Colon (tissue), 2 donors: ENCODE data around the gene DTNBP1.
"Not testable (repeated sequence)": the region's sequence is repeated elsewhere in the genome, so short reads cannot be mapped to it uniquely, and the experiment has no call there.

Source experiments
- FAIRE-seq: peaks from 2 replicates; lab custom pipeline; 2012; peaks lifted over from hg19 to GRCh38; lab: Jason Lieb, UNC
- donor health status: control.
- donor health status: control.

The DTNBP1 gene

GRCh38 chr6:15666896-15667295 is 4.1 kb upstream of the DTNBP1 start:
- FAIRE-seq, result not testable (repeated sequence)

DNA sequence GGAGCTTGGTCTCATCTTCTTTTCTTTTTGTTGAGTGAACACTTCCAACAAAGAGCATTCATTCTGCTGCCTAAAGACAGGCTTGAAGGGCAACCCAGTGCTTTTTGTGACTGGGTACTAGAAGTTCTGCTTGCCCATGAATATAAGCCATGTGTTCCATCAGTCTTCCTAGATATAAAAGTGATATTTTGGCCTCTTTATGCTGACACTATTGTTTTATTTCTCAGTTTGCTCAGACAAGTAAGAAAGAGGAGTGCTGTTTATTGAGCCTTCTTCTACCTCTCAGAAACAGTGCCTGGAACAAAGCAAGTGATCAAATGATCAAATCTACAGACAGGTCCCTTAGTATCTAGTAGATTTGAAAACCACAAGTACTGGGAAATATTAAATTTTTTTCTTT is 2.4 kb upstream of the DTNBP1 start:
- FAIRE-seq, result no peak

DNA sequence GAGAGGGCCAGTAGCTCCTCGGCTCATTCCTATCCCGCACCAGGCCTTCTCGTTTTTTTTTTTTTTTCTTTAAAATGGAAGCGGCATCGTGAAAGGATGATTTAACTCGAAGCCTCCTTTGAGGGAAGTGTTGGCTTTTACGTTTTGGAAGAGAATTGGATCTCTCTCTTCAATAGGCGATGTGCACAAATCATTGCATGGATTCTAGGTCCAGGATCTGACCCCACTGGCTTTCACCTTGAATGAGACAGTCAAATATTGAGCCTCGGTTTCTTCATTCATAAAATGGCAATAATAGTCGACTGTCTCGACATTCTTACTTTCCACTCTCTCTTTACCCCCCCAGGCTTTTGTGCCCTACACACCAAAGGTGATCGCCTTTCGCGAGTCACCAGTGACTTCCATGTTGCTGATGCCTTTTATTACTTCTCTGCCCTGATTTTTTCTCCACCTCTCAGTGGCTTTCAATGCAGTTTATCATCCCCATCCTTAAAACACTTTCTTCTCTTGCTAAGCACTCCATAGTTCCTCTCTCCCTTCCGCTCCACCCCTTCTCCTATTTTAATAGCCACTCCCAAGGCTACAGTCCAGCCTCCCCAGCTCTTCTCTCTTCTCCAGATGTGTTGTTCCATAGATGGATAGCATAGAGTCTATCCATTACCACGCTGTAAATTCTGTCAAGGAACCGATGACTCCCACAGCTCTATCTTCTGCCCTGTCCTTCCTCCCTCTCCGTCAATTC is 473 bp upstream of the DTNBP1 start:
- no peak for FAIRE-seq

DNA sequence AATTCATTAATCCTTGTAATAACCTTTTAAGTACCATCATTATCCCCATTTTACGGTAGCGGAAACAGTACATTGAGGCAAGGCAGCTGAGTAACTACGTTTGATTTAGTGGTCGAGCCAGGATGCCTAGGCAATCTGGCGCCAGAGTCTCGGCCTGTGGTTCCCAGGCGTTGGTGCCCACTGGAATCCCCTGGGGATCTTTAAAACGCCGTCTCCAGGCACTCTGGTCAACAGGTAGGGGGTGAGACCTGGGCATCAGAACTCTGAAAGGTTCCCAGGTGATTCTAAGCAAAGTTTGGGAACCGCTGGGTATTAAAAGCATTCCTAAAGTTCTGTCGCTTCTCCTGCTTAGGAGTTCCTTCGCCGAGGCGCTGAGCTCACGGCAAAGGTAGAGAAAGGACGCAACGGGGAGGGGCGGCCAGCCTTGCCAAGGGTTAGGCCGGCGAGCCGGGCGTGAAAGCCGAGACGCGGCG is 939 bp downstream of the DTNBP1 start:
- FAIRE-seq, result no peak

DNA sequence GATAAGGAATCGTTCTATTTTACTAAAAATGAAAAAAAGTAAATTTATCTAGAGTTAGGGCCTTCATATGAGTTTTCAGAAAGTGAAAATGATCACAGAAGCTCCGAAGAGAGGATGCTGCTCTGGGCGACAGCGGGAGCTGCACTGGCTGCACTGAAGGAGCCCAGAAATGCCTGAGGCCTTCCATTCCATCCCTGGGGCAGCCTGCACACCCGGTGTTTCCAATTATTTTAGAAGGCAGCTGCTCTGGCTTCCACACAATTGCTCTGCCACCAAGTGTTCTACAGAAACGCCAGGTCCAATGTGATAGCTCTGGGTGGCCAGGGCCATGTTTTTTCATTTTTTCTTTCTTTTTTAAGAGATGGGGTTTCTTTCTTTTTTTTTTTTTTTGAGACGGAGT is 3.6 kb downstream of the DTNBP1 start:
- FAIRE-seq, result no peak

DNA sequence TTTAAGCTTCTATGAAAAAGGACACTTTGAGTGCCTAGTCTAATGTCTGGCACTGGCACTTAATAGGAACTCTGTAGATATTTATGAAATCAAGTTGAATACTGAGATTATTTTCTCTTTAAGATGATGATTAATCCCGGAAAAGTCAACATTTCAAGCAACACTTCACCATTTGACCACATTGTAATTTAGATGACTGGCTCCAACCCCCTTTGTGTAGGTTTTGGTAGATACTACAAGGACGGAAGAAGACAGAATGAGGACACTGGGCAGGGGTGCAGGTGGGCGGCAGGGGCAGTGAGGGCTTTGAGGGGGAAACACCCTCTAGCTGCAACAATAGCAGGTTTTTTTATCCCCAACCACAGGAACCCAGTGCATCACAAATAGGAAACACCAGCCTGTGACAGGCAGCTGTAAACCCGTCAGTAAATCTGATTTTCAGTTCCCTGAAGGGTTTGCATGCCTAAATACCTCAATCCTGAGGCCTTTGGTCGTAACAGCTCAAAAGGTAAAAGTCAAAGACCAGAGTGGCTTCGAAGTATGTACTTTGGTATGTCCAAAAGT is 4.6 kb downstream of the DTNBP1 start:
- no peak for FAIRE-seq

DNA sequence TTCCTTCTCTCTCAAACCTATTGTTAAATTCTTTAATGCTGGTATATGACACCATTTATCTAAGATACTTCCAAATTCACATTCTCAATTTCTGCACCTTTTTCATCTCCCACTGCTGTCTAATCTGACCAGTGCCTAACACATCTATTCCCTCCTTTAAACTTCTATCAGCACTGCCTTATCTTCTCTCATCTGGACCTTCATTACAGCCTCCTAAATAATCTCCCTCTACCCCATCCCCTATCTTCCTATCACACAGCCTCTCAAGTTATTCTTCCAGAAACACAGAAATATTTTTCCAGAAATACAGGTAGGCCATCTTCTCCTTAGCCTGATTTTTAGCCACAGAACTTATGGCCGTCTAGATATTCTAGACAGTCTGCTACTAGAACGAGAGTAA is 5.5 kb downstream of the DTNBP1 start:
- FAIRE-seq, result no peak

DNA sequence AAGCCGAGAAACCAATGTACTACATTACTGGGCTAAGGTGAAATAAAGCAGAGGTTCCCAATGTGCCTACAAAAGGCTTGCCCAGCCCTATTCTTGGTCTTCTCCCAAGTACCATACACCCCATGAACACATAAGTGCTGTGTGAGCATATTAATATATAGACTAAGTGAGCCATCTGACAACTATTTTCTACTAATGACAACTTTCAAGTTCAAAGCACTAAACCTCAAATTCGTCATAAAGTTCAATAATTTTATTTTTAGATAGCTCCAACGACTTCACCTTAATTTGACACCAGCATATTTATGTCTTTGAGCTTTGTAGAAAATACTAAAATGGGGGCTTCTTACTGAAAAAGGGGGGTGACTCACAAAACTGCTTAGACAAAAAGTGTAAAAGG is 6.7 kb downstream of the DTNBP1 start:
- FAIRE-seq, result no peak

- FAIRE-seq, result no peak
Observed at GRCh38 chr6:15654250-15654649, 8.6 kb downstream of the DTNBP1 start.

GRCh38 chr6:15653581-15653980 is 9.2 kb downstream of the DTNBP1 start:
- no peak for FAIRE-seq

DNA sequence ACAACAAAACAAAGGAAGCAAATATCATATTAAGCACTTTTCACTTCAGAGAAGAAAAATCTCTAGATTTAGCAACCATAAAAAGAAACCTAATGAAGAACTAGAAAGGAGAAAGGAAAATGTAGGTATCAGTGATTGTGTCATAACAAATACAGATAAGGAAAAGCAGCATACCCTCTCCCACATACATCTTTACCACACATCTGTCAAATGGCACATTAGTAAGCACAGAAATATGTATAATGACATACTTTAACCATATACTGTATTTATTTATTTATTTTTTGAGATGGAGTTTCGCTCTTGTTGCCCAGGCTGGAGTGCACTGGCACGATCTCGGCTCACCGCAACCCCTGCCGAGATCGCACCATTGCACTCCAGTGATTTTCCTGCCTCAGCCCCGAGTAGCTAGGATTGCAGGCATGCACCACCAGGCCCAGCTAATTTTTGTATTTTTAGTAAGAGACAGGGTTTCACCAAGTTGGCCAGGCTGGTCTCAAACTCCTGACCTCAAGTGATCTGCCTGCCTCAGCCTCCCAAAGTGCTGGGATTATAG is 12.7 kb downstream of the DTNBP1 start:
- not testable (repeated sequence) for FAIRE-seq

- no peak for FAIRE-seq
Observed at GRCh38 chr6:15644904-15645303, 17.9 kb downstream of the DTNBP1 start.

- no peak for FAIRE-seq
Observed at GRCh38 chr6:15643542-15643941, 19.3 kb downstream of the DTNBP1 start.

DNA sequence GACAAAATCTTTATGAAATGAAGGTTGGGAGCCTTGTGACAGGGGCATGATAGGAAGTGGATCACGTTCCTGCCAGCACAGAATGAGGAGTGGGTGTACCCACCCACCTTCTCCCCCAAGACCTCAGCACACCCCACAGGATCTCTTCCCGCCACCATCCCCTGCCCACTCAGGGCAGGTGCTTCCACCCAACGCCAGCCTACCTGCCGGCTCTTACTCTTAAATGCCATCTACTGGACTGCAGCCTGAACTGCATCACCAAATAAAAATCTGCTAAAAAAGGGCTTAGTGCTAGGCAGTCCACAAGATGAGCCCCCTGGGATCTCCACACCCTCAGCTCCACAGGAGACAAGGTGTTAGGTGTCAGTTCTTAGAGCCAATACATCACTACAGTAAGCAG is 20.6 kb downstream of the DTNBP1 start:
- no peak for FAIRE-seq

DNA sequence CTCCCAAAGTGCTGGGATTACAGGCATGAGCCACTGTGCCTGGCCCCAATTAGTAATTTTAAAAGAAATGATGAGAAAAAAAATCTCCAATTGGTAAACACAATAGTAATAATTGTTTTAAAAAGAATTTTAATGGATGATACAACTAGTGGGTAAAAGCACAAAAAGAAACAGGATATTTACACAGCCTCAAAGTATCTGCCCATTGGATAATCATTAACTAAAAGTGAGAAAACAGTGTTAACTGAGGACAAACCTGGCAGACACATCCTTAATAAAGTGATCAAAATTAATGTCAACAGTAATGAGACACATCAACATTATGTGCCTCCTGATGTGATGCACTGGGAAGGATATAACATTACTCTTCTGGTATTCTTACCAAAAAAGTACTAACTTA is 24.5 kb downstream of the DTNBP1 start:
- no peak for FAIRE-seq

GRCh38 chr6:15631432-15631831 is 31.4 kb downstream of the DTNBP1 start:
- no peak for FAIRE-seq

- no peak for FAIRE-seq
Observed at GRCh38 chr6:15630202-15630601, 32.6 kb downstream of the DTNBP1 start.

GRCh38 chr6:15629487-15629886 is 33.3 kb downstream of the DTNBP1 start:
- FAIRE-seq, result no peak

DNA sequence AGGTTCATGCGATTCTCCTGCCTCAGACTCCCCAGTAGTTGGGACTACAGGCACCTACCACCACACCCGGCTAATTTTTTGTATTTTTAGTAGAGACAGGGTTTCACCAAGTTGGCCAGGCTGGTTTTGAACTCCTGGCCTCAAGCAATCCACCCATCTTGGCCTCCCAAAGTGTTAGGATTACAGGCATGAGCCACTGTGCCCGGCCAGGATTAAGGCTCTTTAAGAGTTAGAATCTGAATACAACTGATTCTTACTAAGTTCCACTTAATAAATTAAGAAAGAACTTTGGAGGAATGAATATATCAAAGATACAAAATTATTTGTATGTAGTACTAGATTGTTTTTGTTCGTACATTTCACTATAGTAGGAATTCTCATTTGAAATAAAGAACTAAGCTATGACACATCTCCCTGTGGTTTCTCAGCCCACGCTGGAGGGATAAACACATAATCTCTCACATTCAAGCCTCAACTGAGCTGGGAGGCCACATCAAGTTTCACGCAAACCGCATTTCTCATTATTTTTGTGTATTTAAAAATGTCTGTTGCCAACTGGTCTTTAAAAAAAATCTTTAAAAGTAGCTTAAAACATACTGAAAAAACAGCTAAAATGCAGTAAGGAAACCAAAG is 34.2 kb downstream of the DTNBP1 start:
- no peak for FAIRE-seq

GRCh38 chr6:15627821-15628220 is 35.0 kb downstream of the DTNBP1 start:
- no peak for FAIRE-seq

DNA sequence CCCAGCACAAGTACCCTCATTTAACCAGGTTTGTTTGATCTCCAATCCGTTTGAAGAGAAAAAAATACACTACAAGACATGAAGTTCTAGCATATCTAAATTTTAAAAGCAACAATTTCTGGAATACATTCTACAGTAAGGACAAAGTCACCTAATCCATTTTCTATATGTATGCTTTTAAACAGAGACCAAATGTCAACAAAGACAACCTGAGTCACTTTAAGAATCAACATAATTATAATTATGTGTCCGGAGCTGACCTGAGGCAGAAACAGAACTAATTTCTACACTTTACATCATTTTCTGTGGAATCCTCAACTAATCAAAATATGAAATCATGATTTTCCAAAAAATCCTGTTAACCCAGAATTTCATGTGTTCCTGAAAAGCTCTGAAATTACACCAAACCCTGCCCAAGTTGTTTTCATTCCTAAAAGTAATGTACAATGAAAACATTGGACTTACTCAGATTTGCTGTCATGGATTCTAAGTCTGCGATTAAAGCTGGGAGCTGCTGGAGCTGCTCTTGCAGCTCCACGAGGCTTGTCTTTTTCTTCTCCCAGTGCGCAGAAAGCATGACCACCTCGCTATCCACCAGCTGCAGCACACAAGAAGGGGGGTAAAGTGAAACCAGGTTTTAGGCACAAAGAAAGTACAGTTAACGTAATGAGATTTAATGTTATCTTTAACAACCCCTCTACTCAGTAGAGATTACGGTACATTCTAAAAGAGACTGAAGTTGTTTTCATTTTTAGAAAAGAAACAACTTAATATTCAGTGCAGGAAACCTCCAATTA is 35.8 kb downstream of the DTNBP1 start:
- FAIRE-seq, result no peak

DNA sequence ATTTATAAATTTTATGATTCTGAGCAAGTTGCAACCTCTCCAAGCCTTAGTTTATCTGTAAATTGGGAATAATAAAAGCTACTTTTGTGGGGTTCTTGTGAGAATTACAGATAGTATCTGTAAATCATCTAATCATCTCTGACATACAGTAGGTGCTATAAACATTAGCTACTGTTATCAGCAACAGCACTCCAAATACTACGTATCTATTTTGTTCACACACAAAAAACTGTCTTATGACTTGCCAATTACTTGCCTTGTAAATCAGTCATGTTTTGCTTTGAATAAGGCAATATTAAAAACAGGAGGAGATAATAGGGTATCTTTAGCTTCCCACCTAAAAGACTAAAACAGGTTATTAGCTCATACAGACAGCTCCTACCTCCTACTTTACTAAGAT is 36.7 kb downstream of the DTNBP1 start:
- no peak for FAIRE-seq
